ENCODE results near the gene STK39. TPM values are rescaled to one million over a fixed set of nuclear protein-coding genes. Genes with fewer than 3 reads are reported as not detected.
"Not testable (repeated sequence)": the region's sequence is repeated elsewhere in the genome, so short reads cannot be mapped to it uniquely, and the experiment has no call there.

STK39 gene
- total RNA-seq, 2 experiments from 2014 or later: 27.0 to 27.1 TPM

- not testable (repeated sequence) for H3K36me3 Mint-ChIP-seq, DNase-seq, H3K4me3 Mint-ChIP-seq, H3K4me1 Mint-ChIP-seq, H3K27ac Mint-ChIP-seq, H3K9me3 Mint-ChIP-seq, H3K27me3 Mint-ChIP-seq
Measured at GRCh38 chr2:168042127-168042824, 205.1 kb downstream of the STK39 start.

- Mint-ChIP-seq H3K27ac (no peak overlapping the region), H3K4me3 (no peak overlapping the region), H3K27me3 (no peaks in the 10 kb centered on the region), H3K36me3 (peaks cover 16% of the 10 kb centered on the region), H3K9me3 (no peaks in the 10 kb centered on the region), H3K4me1 (peaks cover 4% of the 10 kb centered on the region)
- DNase-seq: no peak
Measured at GRCh38 chr2:168039881-168040280, 207.5 kb downstream of the STK39 start.

- no peaks in the 10 kb centered on the region for H3K9me3 Mint-ChIP-seq
- no peak overlapping the region for H3K27ac Mint-ChIP-seq
- peaks cover 4% of the 10 kb centered on the region for H3K4me1 Mint-ChIP-seq
- H3K27me3 Mint-ChIP-seq: no peaks in the 10 kb centered on the region
- peaks cover 22% of the 10 kb centered on the region for H3K36me3 Mint-ChIP-seq
- DNase-seq: no peak
- H3K4me3 Mint-ChIP-seq: no peak overlapping the region
Measured at GRCh38 chr2:168037778-168038177, 209.6 kb downstream of the STK39 start.

GRCh38 chr2:168035458-168035857 lies 211.9 kb downstream of the STK39 start:
- Mint-ChIP-seq H3K9me3 (no peaks in the 10 kb centered on the region), H3K4me3 (no peak overlapping the region), H3K4me1 (peaks cover 7% of the 10 kb centered on the region), H3K27ac (peak overlapping the region; percentile 16), H3K27me3 (no peaks in the 10 kb centered on the region), H3K36me3 (peaks cover 23% of the 10 kb centered on the region)
- no peak for DNase-seq

GRCh38 chr2:168034616-168035015 lies 212.8 kb downstream of the STK39 start:
- Mint-ChIP-seq H3K27me3 (no peaks in the 10 kb centered on the region), H3K4me3 (no peak overlapping the region), H3K27ac (no peak overlapping the region), H3K9me3 (no peaks in the 10 kb centered on the region), H3K36me3 (peaks cover 20% of the 10 kb centered on the region), H3K4me1 (peaks cover 7% of the 10 kb centered on the region)
- DNase-seq: no peak

GRCh38 chr2:168033966-168034365 lies 213.4 kb downstream of the STK39 start:
- Mint-ChIP-seq H3K4me3 (no peak overlapping the region), H3K27me3 (no peaks in the 10 kb centered on the region), H3K4me1 (peaks cover 7% of the 10 kb centered on the region), H3K9me3 (no peaks in the 10 kb centered on the region), H3K27ac (no peak overlapping the region), H3K36me3 (peaks cover 20% of the 10 kb centered on the region)
- DNase-seq: no peak

- DNase-seq: no peak
- H3K36me3 Mint-ChIP-seq: peaks cover 20% of the 10 kb centered on the region
- no peak overlapping the region for H3K27ac Mint-ChIP-seq
- H3K4me1 Mint-ChIP-seq: peaks cover 7% of the 10 kb centered on the region
- H3K9me3 Mint-ChIP-seq: no peaks in the 10 kb centered on the region
- no peak overlapping the region for H3K4me3 Mint-ChIP-seq
- H3K27me3 Mint-ChIP-seq: no peaks in the 10 kb centered on the region
Measured at GRCh38 chr2:168032091-168032490, 215.3 kb downstream of the STK39 start.

- DNase-seq: peak; percentile 6
- no peaks in the 10 kb centered on the region for H3K9me3 Mint-ChIP-seq
- peaks cover 7% of the 10 kb centered on the region for H3K4me1 Mint-ChIP-seq
- no peak overlapping the region for H3K4me3 Mint-ChIP-seq
- H3K36me3 Mint-ChIP-seq: peaks cover 17% of the 10 kb centered on the region
- H3K27ac Mint-ChIP-seq: no peak overlapping the region
- no peaks in the 10 kb centered on the region for H3K27me3 Mint-ChIP-seq
Measured at GRCh38 chr2:168030862-168031624, 216.4 kb downstream of the STK39 start.

- Mint-ChIP-seq H3K9me3 (no peaks in the 10 kb centered on the region), H3K36me3 (peaks cover 17% of the 10 kb centered on the region), H3K4me1 (peaks cover 7% of the 10 kb centered on the region), H3K27me3 (no peaks in the 10 kb centered on the region), H3K27ac (no peak overlapping the region), H3K4me3 (no peak overlapping the region)
- DNase-seq: no peak
Measured at GRCh38 chr2:168029071-168029470, 218.3 kb downstream of the STK39 start.

GRCh38 chr2:168028362-168028761 lies 219.0 kb downstream of the STK39 start:
- no peak for DNase-seq
- Mint-ChIP-seq H3K36me3 (peaks cover 12% of the 10 kb centered on the region), H3K4me3 (no peak overlapping the region), H3K9me3 (no peaks in the 10 kb centered on the region), H3K27ac (no peak overlapping the region), H3K27me3 (no peaks in the 10 kb centered on the region), H3K4me1 (peaks cover 7% of the 10 kb centered on the region)

- Mint-ChIP-seq H3K4me3 (no peak overlapping the region), H3K36me3 (peaks cover 10% of the 10 kb centered on the region), H3K27me3 (no peaks in the 10 kb centered on the region), H3K9me3 (no peaks in the 10 kb centered on the region), H3K4me1 (peaks cover 2% of the 10 kb centered on the region), H3K27ac (no peak overlapping the region)
- no peak for DNase-seq
Measured at GRCh38 chr2:168025487-168026202, 221.8 kb downstream of the STK39 start.

GRCh38 chr2:168024459-168024858 lies 222.9 kb downstream of the STK39 start:
- H3K27me3 Mint-ChIP-seq: no peaks in the 10 kb centered on the region
- H3K36me3 Mint-ChIP-seq: peaks cover 10% of the 10 kb centered on the region
- no peak overlapping the region for H3K27ac Mint-ChIP-seq
- no peak overlapping the region for H3K4me3 Mint-ChIP-seq
- no peak for DNase-seq
- no peaks in the 10 kb centered on the region for H3K9me3 Mint-ChIP-seq
- no peaks in the 10 kb centered on the region for H3K4me1 Mint-ChIP-seq

- no peaks in the 10 kb centered on the region for H3K4me1 Mint-ChIP-seq
- no peak for DNase-seq
- no peak overlapping the region for H3K4me3 Mint-ChIP-seq
- H3K27me3 Mint-ChIP-seq: no peaks in the 10 kb centered on the region
- peaks cover 10% of the 10 kb centered on the region for H3K36me3 Mint-ChIP-seq
- H3K27ac Mint-ChIP-seq: no peak overlapping the region
- H3K9me3 Mint-ChIP-seq: no peaks in the 10 kb centered on the region
Measured at GRCh38 chr2:168021800-168022587, 225.4 kb downstream of the STK39 start.

- H3K4me3 Mint-ChIP-seq: no peak overlapping the region
- DNase-seq: no peak
- no peaks in the 10 kb centered on the region for H3K9me3 Mint-ChIP-seq
- no peak overlapping the region for H3K27ac Mint-ChIP-seq
- no peaks in the 10 kb centered on the region for H3K27me3 Mint-ChIP-seq
- peaks cover 17% of the 10 kb centered on the region for H3K36me3 Mint-ChIP-seq
- peaks cover 9% of the 10 kb centered on the region for H3K4me1 Mint-ChIP-seq
Measured at GRCh38 chr2:168015274-168015953, 232.0 kb downstream of the STK39 start.

Measured in activated naive CD8-positive, alpha-beta T cell treated with anti-CD3 and anti-CD28 coated beads for 36 hours (primary cell).